Endothelial cell of umbilical vein (primary cell): ENCODE measurements around the gene EMCN.

Experiments
- EZH2 ChIP-seq: IDR thresholded peaks from 2 replicates; pipeline ENCODE4 v1.6.1; 2012; ENCODE audit warnings: borderline replicate concordance, low read depth, mild to moderate bottlenecking, moderate library complexity, low read length, inconsistent platforms; ENCODE audit not compliant: severe bottlenecking
- POLR2A ChIP-seq: IDR thresholded peaks from 2 replicates; pipeline ENCODE4 v1.6.1; 2012; ENCODE audit warnings: low read depth, mild to moderate bottlenecking, control low read depth, low read length
- POLR2AphosphoS5 ChIP-seq: IDR thresholded peaks from 2 replicates; pipeline ENCODE4 v1.6.1; 2012; ENCODE audit warnings: low read depth, mild to moderate bottlenecking, control low read depth, low read length, moderate library complexity; ENCODE audit not compliant: insufficient read depth
- TF ChIP-seq, protein P1 (sequence below), 2 donors: IDR thresholded peaks; 1 replicate in 1 of 2; 2 replicates in 1 of 2; pipeline ENCODE4 v1.5.1; 2011; ENCODE audit warnings: low read length in 2 of 2, mild to moderate bottlenecking in 2 of 2, moderate library complexity in 2 of 2, control low read depth in 1 of 2, inconsistent platforms in 1 of 2, low read depth in 1 of 2; ENCODE audit not compliant: insufficient read depth in 1 of 2; ENCODE audit errors: extremely low read depth in 1 of 2
- TF ChIP-seq, protein P2 (sequence below): IDR thresholded peaks from 2 replicates; pipeline ENCODE4 v1.6.1; 2011; ENCODE audit not compliant: insufficient read depth, insufficient read length

DNA sequence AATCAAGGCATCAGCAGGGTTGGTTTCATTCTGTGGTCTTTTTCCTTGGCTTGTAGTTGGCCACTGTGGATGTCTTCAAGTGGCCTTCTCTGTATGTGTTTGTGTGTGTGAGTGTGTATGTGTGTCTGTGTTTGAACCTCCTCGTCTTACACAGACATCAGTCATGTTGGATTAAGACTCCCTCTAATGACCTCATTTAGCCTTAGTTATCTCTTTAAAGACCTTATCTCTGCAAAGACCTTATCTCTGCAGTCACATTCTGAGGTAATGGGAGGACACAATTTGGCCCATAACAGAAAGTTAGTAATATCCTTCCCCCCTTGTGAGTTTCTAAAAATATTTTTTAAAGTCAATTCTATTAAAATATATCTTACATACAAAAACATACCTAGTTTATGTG, 126.7 kb downstream of the EMCN start:
- no peak for TF ChIP-seq POLR2A
- TF ChIP-seq, protein P1, sequence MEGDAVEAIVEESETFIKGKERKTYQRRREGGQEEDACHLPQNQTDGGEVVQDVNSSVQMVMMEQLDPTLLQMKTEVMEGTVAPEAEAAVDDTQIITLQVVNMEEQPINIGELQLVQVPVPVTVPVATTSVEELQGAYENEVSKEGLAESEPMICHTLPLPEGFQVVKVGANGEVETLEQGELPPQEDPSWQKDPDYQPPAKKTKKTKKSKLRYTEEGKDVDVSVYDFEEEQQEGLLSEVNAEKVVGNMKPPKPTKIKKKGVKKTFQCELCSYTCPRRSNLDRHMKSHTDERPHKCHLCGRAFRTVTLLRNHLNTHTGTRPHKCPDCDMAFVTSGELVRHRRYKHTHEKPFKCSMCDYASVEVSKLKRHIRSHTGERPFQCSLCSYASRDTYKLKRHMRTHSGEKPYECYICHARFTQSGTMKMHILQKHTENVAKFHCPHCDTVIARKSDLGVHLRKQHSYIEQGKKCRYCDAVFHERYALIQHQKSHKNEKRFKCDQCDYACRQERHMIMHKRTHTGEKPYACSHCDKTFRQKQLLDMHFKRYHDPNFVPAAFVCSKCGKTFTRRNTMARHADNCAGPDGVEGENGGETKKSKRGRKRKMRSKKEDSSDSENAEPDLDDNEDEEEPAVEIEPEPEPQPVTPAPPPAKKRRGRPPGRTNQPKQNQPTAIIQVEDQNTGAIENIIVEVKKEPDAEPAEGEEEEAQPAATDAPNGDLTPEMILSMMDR (IDR thresholded peaks at IDR 0.05; ENCODE audit: extremely low read depth in 1 of 2, insufficient read depth in 1 of 2, low read depth in 1 of 2, low read length in 2 of 2), result no peak
- TF ChIP-seq EZH2, result no peak
- TF ChIP-seq, protein P2, sequence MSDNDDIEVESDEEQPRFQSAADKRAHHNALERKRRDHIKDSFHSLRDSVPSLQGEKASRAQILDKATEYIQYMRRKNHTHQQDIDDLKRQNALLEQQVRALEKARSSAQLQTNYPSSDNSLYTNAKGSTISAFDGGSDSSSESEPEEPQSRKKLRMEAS, result no peak
- no peak for TF ChIP-seq POLR2AphosphoS5
